ENCODE results near the gene SPG21.
"Not testable (repeated sequence)": the region's sequence is repeated elsewhere in the genome, so short reads cannot be mapped to it uniquely, and the experiment has no call there.

- not testable (repeated sequence) for TF ChIP-seq CTCF (IDR thresholded peaks at IDR 0.05); EZH2 (IDR thresholded peaks at IDR 0.05; ENCODE audit: borderline replicate concordance, insufficient read depth, low read depth, low read length, poor library complexity, severe bottlenecking)
Measured at GRCh38 chr15:65011198-65011597, 21.5 kb upstream of the SPG21 start.

All from B cell (primary cell).